Esophagus squamous epithelium (tissue), 4 donors: ENCODE results near the gene FOXK2.

ENCODE experiments used
- CTCF ChIP-seq, 6 experiments: fragments of 450-650 bp in 4 of 6; fragments of 200-600 bp in 2 of 6; sonication (generic) in 2 of 6; IDR thresholded peaks; one replicate each; pipeline ENCODE4 v1.5.1; 2016 to 2019; ENCODE audit warnings: antibody characterized with exemption in 6 of 6, mild to moderate bottlenecking in 4 of 6, moderate library complexity in 4 of 6
- POLR2A ChIP-seq, 4 donors: fragments of 450-650 bp; IDR thresholded peaks; one replicate each; pipeline ENCODE4 v1.6.1; 2017; ENCODE audit warnings: antibody characterized with exemption in 4 of 4, mild to moderate bottlenecking in 4 of 4, moderate library complexity in 3 of 4

GRCh38 chr17:82503094-82503727, 16.3 kb upstream of the FOXK2 start:
- TF ChIP-seq CTCF (IDR thresholded peaks at IDR 0.05) (no peak), POLR2A (IDR thresholded peaks at IDR 0.05) (no peak)
